NCI-H345 treated with DMSO at 0.1 percent for 48 hours (cell line): ENCODE results near the gene CEP70.
"Not testable (repeated sequence)": the region's sequence is repeated elsewhere in the genome, so short reads cannot be mapped to it uniquely, and the experiment has no call there.

Source experiments
- DNase-seq: peaks from one replicate; lab custom pipeline; 2025; ENCODE audit not compliant: unreplicated experiment; lab: John Stamatoyannopoulos, UW

CEP70 gene

GRCh38 chr3:138591392-138591791 is 2.7 kb downstream of the CEP70 start:
- DNase-seq: no peak

DNA sequence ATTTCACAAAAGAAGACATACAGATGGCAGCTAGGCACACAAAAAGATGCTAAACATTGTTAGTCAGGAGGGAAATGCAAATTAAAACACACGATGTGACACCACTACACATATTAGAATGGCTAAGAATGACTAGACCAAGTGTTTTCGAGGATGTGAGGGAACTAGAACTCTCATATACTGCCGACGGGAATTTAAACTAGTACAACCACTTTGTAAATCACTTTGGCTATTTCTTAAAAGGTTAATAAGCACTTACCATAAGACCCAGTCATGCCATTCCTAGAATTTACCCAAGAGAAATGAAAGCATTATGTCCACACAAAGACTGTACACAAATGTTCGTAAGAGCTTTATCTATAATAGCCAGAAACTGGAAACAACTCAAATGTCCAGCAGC is 5.6 kb downstream of the CEP70 start:
- no peak for DNase-seq

DNA sequence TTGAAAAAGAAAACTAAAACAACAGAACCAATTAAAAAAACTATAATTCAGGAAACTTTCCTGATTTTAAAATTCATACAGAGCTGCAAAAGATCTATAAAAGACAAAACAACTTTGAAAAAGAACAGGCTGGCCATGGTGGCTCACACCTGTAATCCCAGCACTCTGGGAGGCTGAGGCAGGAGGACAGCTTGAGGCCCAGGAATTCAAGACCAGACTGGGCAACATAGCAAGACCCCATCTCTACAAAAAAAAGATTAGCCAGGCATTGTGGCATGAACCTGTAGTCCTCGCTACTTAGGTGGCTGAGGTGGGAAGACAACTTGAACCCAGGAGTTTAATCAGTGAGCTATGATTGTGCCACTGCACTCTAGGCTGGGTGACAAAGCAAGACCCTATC is 6.7 kb downstream of the CEP70 start:
- DNase-seq: no peak

- no peak for DNase-seq
These were observed 15.0 kb downstream of the CEP70 start for GRCh38 chr3:138578961-138579574.

GRCh38 chr3:138578141-138578540 is 15.9 kb downstream of the CEP70 start:
- no peak for DNase-seq

DNA sequence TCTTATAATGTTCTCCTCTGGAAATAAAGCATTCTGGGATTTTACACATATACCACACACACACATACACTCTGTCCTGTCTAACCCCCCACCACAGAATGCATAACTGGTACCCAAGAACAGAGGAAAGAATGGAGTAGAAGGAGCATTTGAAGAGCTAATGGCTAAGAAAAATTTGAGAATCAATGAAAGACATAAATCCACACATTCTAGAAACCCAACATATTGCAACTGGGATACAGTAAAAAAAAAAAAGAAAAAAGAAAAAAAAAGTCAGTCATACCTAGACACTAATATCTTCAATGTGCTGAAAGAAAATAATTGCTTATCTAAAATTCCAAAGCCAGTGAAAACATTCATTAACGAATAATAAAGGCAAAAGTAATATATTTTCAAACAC is 20.9 kb downstream of the CEP70 start:
- no peak for DNase-seq

DNA sequence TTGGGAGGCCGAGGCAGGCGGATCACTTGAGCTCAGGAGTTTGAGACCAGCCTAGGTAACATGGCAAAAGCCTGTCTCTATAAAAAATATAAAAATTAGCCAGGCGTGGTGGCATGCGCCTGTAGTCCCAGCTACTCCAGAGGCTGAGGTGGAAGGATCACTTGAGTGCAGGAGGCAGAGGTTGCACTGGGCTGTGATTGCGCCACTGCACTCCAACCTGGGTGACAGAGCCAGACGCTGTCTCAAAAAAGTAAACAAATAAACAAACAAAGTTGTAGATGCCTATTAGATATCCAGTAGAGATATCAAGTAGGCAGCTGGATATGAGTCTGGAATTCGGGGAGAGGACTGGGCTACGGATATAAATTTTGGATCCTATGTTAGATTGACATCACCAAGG is 24.4 kb downstream of the CEP70 start:
- not testable (repeated sequence) for DNase-seq

DNA sequence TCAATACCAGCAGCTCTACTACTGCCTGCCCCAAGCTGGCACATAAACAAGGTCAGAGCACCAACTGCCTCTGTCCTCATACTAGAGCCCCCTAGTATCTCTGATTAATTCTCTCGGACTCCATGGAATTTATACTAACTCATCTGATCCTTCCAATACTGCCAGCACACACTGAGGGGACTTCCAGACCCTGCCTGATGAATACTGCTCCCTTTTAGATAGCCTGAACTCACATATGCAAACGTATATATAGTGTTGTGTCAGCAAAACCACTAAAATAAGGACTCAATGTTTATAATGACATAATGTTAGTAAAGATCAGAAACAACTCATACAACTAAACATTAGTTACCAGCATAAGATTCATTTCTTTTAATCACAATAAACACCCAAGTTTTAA is 25.0 kb downstream of the CEP70 start:
- no peak for DNase-seq

DNA sequence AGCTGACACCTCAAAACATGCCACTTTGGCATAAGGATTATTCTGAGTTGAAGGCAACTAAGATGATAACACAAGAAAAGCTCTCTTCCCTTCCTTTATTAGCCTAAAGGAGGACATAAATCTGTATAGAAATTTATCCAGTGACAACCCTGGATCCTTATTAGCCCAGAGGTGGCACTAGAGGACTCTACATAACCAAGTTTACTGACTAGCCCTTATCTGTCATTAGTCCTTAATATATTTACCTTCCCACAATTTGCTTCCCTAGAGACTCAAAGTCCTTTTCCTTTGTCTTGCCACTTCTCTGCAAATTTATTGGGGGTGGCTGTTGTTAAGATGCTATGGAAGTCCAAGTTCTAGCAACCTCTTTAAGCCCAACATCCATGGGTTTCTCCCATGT is 26.7 kb downstream of the CEP70 start:
- no peak for DNase-seq

DNA sequence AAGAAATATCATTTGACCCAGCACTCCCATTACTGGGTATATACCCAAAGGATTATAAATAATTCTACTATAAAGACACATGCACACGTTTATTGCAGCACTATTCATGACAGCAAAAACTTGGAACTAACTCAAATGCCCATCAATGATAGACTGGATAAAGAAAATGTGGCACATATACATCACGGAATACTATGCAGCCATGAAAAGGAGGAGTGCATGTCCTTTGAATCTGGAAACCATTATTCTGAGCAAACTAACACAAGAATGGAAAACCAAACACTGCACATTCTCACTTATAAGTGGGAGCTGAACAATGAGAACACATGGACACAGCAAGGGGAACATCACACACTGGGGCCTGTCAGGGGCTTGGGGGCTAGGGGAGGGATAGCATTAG is 27.8 kb downstream of the CEP70 start:
- DNase-seq: not testable (repeated sequence)

- not testable (repeated sequence) for DNase-seq
These were observed 31.2 kb downstream of the CEP70 start for GRCh38 chr3:138562902-138563301.

GRCh38 chr3:138560501-138560900 is 33.6 kb downstream of the CEP70 start:
- no peak for DNase-seq

DNA sequence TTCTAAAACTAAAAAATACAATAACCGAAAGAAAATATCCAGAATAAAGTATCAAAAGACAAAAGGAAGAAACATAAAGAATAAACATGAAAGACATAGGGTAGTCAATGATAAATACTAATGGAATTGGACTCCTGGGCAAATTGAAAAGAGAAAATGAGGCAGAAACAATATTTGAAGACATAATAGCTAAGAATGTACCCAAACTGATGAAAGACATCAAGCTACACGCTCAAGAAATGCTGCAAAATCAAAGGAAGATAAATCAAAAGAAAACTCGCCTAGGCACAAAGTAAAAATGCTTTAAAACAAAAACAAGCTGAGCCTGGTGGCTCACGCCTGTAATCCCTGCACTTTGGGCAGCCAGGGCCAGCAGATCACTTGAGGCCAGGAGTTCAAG is 34.9 kb downstream of the CEP70 start:
- no peak for DNase-seq

- not testable (repeated sequence) for DNase-seq
These were observed 39.3 kb downstream of the CEP70 start for GRCh38 chr3:138554775-138555174.

DNA sequence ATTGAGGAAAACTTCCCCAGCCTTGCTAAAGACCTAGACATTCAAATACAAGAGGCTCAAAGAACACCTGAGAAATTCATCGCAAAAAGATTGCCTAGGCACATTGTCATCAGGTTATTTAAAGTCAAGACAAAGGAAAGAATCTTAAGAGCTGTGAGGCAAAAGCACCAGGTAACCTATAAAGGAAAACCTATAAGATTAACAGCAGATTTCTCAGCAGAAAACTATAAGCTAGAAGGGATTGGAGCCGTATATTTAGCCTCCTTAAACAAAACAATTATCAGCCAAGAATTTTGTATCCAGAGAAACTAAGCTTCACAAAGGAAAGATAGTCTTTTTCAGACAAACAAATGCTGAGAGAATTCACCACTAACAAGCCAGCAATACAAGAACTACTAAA is 43.1 kb downstream of the CEP70 start:
- not testable (repeated sequence) for DNase-seq

- no peak for DNase-seq
These were observed 44.7 kb downstream of the CEP70 start for GRCh38 chr3:138549179-138549977.

DNA sequence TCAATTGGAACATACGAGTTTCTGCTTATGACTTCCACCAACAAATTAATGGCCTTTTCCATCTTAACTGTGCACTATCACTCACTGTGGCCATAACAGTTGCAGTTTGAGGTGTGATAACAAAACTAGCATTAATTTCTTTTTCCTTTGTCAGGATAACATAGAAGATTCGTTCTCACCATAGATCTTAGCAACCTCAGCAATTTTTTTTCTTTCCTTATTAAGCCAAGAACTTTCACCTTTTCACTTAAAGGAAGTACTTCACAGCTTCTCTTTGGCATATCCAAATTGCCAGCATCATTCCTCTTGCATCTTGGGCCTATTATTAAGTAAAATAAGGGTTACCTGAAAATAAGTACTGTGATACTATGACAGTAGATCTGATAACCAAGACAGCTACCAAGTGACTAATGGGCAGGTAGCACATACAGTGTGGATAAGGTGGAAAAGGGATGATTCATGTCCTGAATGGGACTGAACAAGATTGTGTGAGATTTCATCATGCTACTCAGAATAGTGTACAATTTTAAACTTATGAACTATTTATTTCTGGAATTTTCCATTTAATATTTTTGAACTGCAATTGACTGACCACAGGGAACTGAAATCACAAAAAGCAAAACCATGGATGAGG is 46.6 kb downstream of the CEP70 start:
- no peak for DNase-seq

GRCh38 chr3:138544546-138544945 is 49.5 kb downstream of the CEP70 start:
- no peak for DNase-seq

GRCh38 chr3:138542977-138543376 is 51.1 kb downstream of the CEP70 start:
- no peak for DNase-seq

- DNase-seq: no peak
These were observed 54.7 kb downstream of the CEP70 start for GRCh38 chr3:138539352-138539751.

GRCh38 chr3:138521445-138521844 is 72.6 kb downstream of the CEP70 start:
- not testable (repeated sequence) for DNase-seq
